Activated naive CD4-positive, alpha-beta T cell treated with anti-CD3 and anti-CD28 coated beads, Interleukin-2, amount 10 ng/mL, durations not matched to agents 7 days and 5 days (primary cell): Measurements from ENCODE around the gene ZDHHC11.
"Not testable (repeated sequence)": the region's sequence is repeated elsewhere in the genome, so short reads cannot be mapped to it uniquely, and the experiment has no call there.

Experiments used
- CTCF ChIA-PET: fragments of 350-600 bp; sonication (Branson Sonifier 250); formaldehyde crosslinking; loops from one replicate; lab custom pipeline; 2021; ENCODE audit warnings: antibody characterized with exemption; lab: Charles Lee
- DNase-seq: peaks from one replicate; pipeline ENCODE4 v3.0.0-alpha.2; 2020
- H3K27ac Mint-ChIP-seq: one replicate; pipeline ENCODE4 v1.8.0; 2021; ENCODE audit warnings: mild to moderate bottlenecking, moderate library complexity, mixed read lengths
- H3K27me3 Mint-ChIP-seq: one replicate; pipeline ENCODE4 v1.8.0; 2021; ENCODE audit warnings: mild to moderate bottlenecking, mixed read lengths
- H3K36me3 Mint-ChIP-seq: one replicate; pipeline ENCODE4 v1.8.0; 2021; ENCODE audit warnings: mixed read lengths
- H3K4me1 Mint-ChIP-seq: one replicate; pipeline ENCODE4 v1.8.0; 2021; ENCODE audit warnings: mixed read lengths
- H3K4me3 Mint-ChIP-seq: one replicate; pipeline ENCODE4 v1.8.0; 2021; ENCODE audit warnings: mild to moderate bottlenecking, moderate library complexity, mixed read lengths
- H3K9me3 Mint-ChIP-seq: one replicate; pipeline ENCODE4 v1.8.0; 2021; ENCODE audit warnings: mixed read lengths

ZDHHC11 gene

GRCh38 chr5:859391-859790 is 8.6 kb upstream of the ZDHHC11 start:
- Mint-ChIP-seq H3K27ac (no peak overlapping the region), H3K4me1 (no peaks in the 10 kb centered on the region)
- DNase-seq, result no peak

DNA sequence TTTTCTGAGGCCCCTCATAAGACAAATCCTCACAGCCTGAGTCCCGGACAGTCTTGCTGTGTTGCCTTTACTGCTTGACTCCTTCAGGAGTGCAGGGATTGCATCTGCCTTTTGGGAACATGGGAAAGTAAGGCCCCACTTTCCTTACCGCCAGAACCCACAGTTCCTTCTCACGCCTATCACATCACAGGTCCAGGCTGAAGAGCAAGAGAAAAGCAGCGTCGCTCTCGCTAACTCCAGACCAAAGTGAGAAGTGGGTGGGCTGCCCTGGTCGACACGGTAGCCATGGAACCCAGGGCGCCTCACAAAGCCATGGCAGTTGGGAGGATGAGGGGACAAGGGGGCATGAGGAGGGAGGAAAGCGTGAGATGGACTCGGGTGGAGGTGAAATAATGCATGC is 7.9 kb upstream of the ZDHHC11 start:
- H3K4me1 Mint-ChIP-seq, result no peaks in the 10 kb centered on the region
- CTCF ChIA-PET, result no interaction called here
- no peak overlapping the region for H3K4me3 Mint-ChIP-seq
- H3K27ac Mint-ChIP-seq, result no peak overlapping the region
- peaks cover 3% of the 10 kb centered on the region for H3K36me3 Mint-ChIP-seq
- peaks cover 2% of the 10 kb centered on the region for H3K9me3 Mint-ChIP-seq
- H3K27me3 Mint-ChIP-seq, result no peaks in the 10 kb centered on the region
- no peak for DNase-seq

More at GRCh38 chr5:859391-859790, 8.6 kb upstream of the ZDHHC11 start:
- Mint-ChIP-seq H3K9me3 (peaks cover 2% of the 10 kb centered on the region), H3K27me3 (no peaks in the 10 kb centered on the region), H3K36me3 (peaks cover 4% of the 10 kb centered on the region), H3K4me3 (no peak overlapping the region)
- CTCF ChIA-PET, result no interaction called here

DNA sequence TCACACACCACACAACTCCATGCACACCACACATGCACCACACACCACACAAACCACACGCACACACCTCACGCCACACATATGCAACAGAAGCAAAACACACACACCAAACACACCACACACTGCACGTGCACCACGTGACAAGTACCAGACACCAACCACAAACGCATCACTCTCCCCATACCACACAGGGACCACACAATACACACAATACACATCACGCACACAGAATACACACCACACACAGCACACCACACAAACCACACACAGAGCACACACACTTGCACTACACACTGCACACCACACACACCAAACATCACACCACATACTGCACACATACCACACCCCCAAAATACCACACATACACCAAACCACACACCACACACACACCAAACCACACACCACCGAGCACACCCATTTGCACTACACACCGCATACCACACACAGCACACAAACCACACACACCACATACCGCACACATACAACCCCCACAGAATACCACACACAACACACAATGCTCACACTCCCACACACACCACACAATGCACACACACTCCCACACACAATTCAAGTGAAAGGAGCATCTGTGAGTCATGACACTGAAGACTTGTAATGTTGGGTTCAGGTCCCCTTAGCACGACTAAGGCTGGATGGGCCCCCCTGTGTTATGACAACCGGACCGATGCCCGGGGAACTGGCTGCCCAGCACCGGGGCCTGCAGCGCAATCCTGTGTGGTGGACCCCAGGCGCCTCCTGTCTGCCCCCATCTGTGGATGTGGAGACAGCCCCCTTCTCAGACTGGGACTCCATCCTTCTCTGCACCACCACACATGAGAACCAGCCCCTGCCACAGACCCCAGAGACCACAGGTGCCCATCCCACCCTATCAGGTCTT is 6.0 kb upstream of the ZDHHC11 start:
- Mint-ChIP-seq H3K4me1 (no peaks in the 10 kb centered on the region), H3K36me3 (no peaks in the 10 kb centered on the region), H3K9me3 (peaks cover 2% of the 10 kb centered on the region), H3K27me3 (no peaks in the 10 kb centered on the region), H3K4me3 (no peak overlapping the region), H3K27ac (no peak overlapping the region)
- peak; percentile 12 for DNase-seq
- CTCF ChIA-PET, result no interaction called here

GRCh38 chr5:855771-856530 is 5.2 kb upstream of the ZDHHC11 start:
- Mint-ChIP-seq H3K4me1 (no peaks in the 10 kb centered on the region), H3K4me3 (no peak overlapping the region), H3K27ac (no peak overlapping the region), H3K27me3 (no peaks in the 10 kb centered on the region), H3K36me3 (no peaks in the 10 kb centered on the region), H3K9me3 (peaks cover 2% of the 10 kb centered on the region)
- CTCF ChIA-PET, result no interaction called here
- no peak for DNase-seq

- no peaks in the 10 kb centered on the region for H3K27me3 Mint-ChIP-seq
- DNase-seq, result no peak
- H3K4me1 Mint-ChIP-seq, result no peaks in the 10 kb centered on the region
- CTCF ChIA-PET, result no interaction called here
- H3K27ac Mint-ChIP-seq, result no peak overlapping the region
- H3K9me3 Mint-ChIP-seq, result peaks cover 2% of the 10 kb centered on the region
- no peak overlapping the region for H3K4me3 Mint-ChIP-seq
- no peaks in the 10 kb centered on the region for H3K36me3 Mint-ChIP-seq
Measured at GRCh38 chr5:854966-855743, 4.4 kb upstream of the ZDHHC11 start.

DNA sequence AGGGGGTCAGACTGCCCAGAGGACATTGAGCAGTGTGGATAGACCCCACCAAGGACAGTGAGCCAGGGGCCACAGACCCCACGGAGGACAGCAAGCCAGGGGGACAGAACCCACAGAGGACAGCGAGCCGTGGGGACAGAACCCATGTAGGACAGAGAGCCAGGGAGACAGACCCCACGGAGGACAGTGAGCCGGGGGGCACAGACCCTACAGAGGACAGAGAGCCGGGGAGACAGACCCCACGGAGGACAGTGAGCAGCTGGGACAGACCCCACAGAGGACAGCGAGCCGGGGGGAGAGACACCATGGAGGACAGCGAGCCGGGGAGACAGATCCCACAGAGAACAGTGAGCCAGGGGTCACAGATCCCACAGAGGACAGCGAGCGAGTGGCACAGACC is 3.4 kb upstream of the ZDHHC11 start:
- peaks cover 2% of the 10 kb centered on the region for H3K9me3 Mint-ChIP-seq
- H3K4me1 Mint-ChIP-seq, result no peaks in the 10 kb centered on the region
- H3K36me3 Mint-ChIP-seq, result no peaks in the 10 kb centered on the region
- no peak for DNase-seq
- H3K4me3 Mint-ChIP-seq, result no peak overlapping the region
- CTCF ChIA-PET, result no interaction called here
- no peak overlapping the region for H3K27ac Mint-ChIP-seq
- H3K27me3 Mint-ChIP-seq, result no peaks in the 10 kb centered on the region

GRCh38 chr5:853416-854090 is 2.8 kb upstream of the ZDHHC11 start:
- H3K4me1 Mint-ChIP-seq, CTCF ChIA-PET, H3K27me3 Mint-ChIP-seq, H3K9me3 Mint-ChIP-seq, H3K27ac Mint-ChIP-seq, H3K4me3 Mint-ChIP-seq, H3K36me3 Mint-ChIP-seq, DNase-seq: not testable (repeated sequence)

DNA sequence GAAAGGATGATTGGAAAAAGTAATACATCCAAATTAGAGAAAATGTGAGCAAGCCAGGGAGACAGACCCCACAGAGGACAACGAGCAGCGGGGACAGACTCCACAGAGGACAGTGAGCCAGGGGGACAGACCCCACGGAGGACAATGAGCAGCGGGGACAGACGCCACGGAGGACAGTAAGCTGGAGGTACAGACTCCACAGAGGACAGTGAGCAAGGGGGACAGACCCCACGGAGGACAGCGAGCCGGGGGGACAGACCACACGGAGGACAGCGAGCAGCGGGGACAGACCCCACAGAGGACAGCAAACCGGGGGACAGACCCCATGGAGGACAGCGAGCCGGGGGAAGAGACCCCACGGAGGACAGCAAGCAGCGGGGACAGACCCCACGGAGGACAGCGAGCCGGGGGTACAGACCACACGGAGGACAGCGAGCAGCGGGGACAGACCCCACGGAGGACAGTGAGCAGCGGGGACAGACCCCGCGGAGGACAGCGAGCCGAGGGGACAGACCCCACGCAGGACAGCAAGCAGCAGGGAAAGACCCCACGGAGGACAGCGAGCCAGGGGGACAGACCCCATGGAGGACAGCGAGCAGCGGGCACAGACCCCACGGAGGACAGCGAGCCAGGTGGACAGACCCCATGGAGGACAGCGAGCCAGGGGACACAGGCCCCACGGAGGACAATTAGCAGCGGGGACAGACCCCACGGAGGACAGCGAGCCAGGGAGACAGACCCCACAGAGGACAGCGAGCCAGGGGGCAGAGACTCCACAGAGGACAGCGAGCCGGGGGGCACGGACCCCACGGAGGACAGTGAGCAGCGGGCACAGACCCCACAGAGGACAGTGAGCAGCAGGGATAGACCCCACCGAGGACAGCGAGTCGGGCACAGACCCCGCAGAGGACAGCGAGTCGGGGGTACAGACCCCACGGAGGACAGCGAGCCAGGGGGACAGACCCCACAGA is 1.9 kb upstream of the ZDHHC11 start:
- no peaks in the 10 kb centered on the region for H3K27me3 Mint-ChIP-seq
- no peak overlapping the region for H3K4me3 Mint-ChIP-seq
- CTCF ChIA-PET, result no interaction called here
- H3K9me3 Mint-ChIP-seq, result peaks cover 2% of the 10 kb centered on the region
- H3K4me1 Mint-ChIP-seq, result no peaks in the 10 kb centered on the region
- H3K36me3 Mint-ChIP-seq, result no peaks in the 10 kb centered on the region
- DNase-seq, result no peak
- H3K27ac Mint-ChIP-seq, result no peak overlapping the region

DNA sequence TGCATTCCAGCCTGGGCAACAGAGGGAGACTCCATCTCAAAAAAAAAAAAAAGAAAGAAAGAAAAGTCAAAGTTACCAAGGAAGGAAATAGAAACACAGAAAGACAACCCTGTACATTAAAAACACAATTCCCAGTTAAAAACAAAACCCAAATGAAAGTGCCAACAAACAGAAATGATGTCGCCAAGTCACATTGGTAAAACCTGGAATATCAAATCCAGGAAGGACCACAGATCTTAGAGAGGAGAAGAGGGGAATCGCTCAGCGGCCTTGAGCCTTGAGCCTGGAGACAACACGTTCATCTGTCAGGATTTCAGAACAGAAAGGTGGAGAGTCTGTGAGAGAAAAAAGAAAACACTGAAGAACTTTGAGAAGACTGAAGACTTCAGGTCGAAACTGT is 1.2 kb upstream of the ZDHHC11 start:
- H3K36me3 Mint-ChIP-seq, result no peaks in the 10 kb centered on the region
- peak overlapping the region; percentile 59 for H3K27ac Mint-ChIP-seq
- H3K4me1 Mint-ChIP-seq, result no peaks in the 10 kb centered on the region
- CTCF ChIA-PET, result no interaction called here
- DNase-seq, result no peak
- peaks cover 2% of the 10 kb centered on the region for H3K9me3 Mint-ChIP-seq
- H3K4me3 Mint-ChIP-seq, result no peak overlapping the region
- H3K27me3 Mint-ChIP-seq, result no peaks in the 10 kb centered on the region

GRCh38 chr5:851553-851952 is 767 bp upstream of the ZDHHC11 start:
- CTCF ChIA-PET, result no interaction called here
- Mint-ChIP-seq H3K9me3 (peaks cover 2% of the 10 kb centered on the region), H3K36me3 (no peaks in the 10 kb centered on the region), H3K4me3 (no peak overlapping the region), H3K4me1 (no peaks in the 10 kb centered on the region), H3K27ac (no peak overlapping the region), H3K27me3 (no peaks in the 10 kb centered on the region)
- no peak for DNase-seq

- CTCF ChIA-PET, result no interaction called here
- Mint-ChIP-seq H3K27me3 (no peaks in the 10 kb centered on the region), H3K4me1 (no peaks in the 10 kb centered on the region), H3K4me3 (no peak overlapping the region), H3K9me3 (peaks cover 2% of the 10 kb centered on the region), H3K36me3 (no peaks in the 10 kb centered on the region), H3K27ac (no peak overlapping the region)
- DNase-seq, result no peak
Measured at GRCh38 chr5:851076-851475, 290 bp upstream of the ZDHHC11 start.

GRCh38 chr5:849651-850301 is 1.0 kb downstream of the ZDHHC11 start:
- no peak overlapping the region for H3K27ac Mint-ChIP-seq
- CTCF ChIA-PET, result no interaction called here
- no peaks in the 10 kb centered on the region for H3K36me3 Mint-ChIP-seq
- no peaks in the 10 kb centered on the region for H3K4me1 Mint-ChIP-seq
- H3K9me3 Mint-ChIP-seq, result no peaks in the 10 kb centered on the region
- H3K27me3 Mint-ChIP-seq, result peaks cover 3% of the 10 kb centered on the region
- H3K4me3 Mint-ChIP-seq, result no peak overlapping the region
- peak; percentile 10 for DNase-seq

GRCh38 chr5:848671-849111 is 2.1 kb downstream of the ZDHHC11 start:
- CTCF ChIA-PET, result no interaction called here
- no peak for DNase-seq
- Mint-ChIP-seq H3K4me1 (no peaks in the 10 kb centered on the region), H3K36me3 (no peaks in the 10 kb centered on the region), H3K4me3 (no peak overlapping the region), H3K27me3 (peaks cover 3% of the 10 kb centered on the region), H3K9me3 (no peaks in the 10 kb centered on the region), H3K27ac (no peak overlapping the region)
